Stomach (tissue), 9 donors: ENCODE data around the gene ERGIC3. TPM values are rescaled to one million over a fixed set of nuclear protein-coding genes. Genes with fewer than 3 reads are reported as not detected.

Source experiments
- DNase-seq, 2 donors: peaks; one replicate each; pipeline versions ENCODE4 v3.0.0 to v3.0.0-alpha.2; 2013 to 2019
- H3K27ac ChIP-seq, 5 donors: fragments of 200-600 bp in 4 of 5; sonication (generic) in 4 of 5; one replicate each; pipeline ENCODE4 v1.5.1; 2013 to 2019; ENCODE audit warnings: mild to moderate bottlenecking in 1 of 5, moderate library complexity in 1 of 5
- H3K27me3 ChIP-seq, 3 donors: fragments of 200-600 bp; sonication (generic); one replicate each; pipeline ENCODE4 v1.5.1; 2017 to 2019; ENCODE audit warnings: mixed run types in 1 of 3
- H3K36me3 ChIP-seq, 4 donors: fragments of 200-600 bp; sonication (generic); 1 replicate in 3 of 4; 2 replicates in 1 of 4; pipeline ENCODE4 v1.5.1; 2016 to 2019
- H3K4me1 ChIP-seq, 4 donors: fragments of 200-600 bp; sonication (generic); one replicate each; pipeline ENCODE4 v1.5.1; 2016 to 2019
- H3K4me3 ChIP-seq, 4 donors: fragments of 200-600 bp; sonication (generic) in 3 of 4; one replicate each; pipeline ENCODE4 v1.5.1; 2016 to 2019; ENCODE audit warnings: mild to moderate bottlenecking in 1 of 4
- H3K9me3 ChIP-seq, 4 donors: fragments of 200-600 bp; sonication (generic); one replicate each; pipeline ENCODE4 v1.5.1; 2016 to 2019
- CTCF ChIP-seq, 7 experiments: fragments of 450-650 bp in 4 of 7; fragments of 200-600 bp in 3 of 7; sonication (generic) in 3 of 7; IDR thresholded peaks; one replicate each; pipeline ENCODE4 v1.5.1; 2016 to 2019; ENCODE audit warnings: antibody characterized with exemption in 7 of 7, control low read depth in 2 of 7, mild to moderate bottlenecking in 1 of 7
- EP300 ChIP-seq: sonication (generic); formaldehyde crosslinking; IDR thresholded peaks from one replicate; pipeline ENCODE4 v1.6.1; 2017; ENCODE audit warnings: antibody characterized with exemption
- POLR2A ChIP-seq, 4 donors: fragments of 450-650 bp; IDR thresholded peaks; one replicate each; pipeline ENCODE4 v1.6.1; 2016; ENCODE audit warnings: antibody characterized with exemption in 4 of 4, control low read depth in 2 of 4, mild to moderate bottlenecking in 1 of 4, moderate library complexity in 1 of 4
- POLR2AphosphoS5 ChIP-seq, 3 donors: sonication (generic); formaldehyde crosslinking; IDR thresholded peaks; one replicate each; pipeline ENCODE4 v1.6.1; 2016; ENCODE audit warnings: antibody characterized with exemption in 3 of 3
- WGBS, 5 donors: extraction: QIAGEN DNeasy Blood & Tissue Kit in 3 of 5; methylation state at CpG; one replicate each; pipeline versions ENCODE4 v1.1.5 to v1.1.7; 2013 to 2018; 5-methylcytosine and 5-hydroxymethylcytosine counted together
- intact Hi-C: fragments of 100-400 bp; cut with DNase I; formaldehyde crosslinking; loops from one replicate; pipeline ENCODE4 v1.15.1; 2023; ENCODE audit warnings: low total_unique reads
- polyA plus RNA-seq, 3 donors: library from polyadenylated mRNA; stranded (reverse); fragments of 200-250 nt; gene quantifications; one replicate each; pipeline ENCODE4 v1.2.3, GENCODE V29; 2013
- total RNA-seq, 5 donors: library from RNA; depleted of rRNA; stranded (reverse); fragments of >200 nt; gene quantifications; one replicate each; pipeline versions ENCODE4 v1.1.0 to v1.2.3, GENCODE V29; 2014 to 2016
- donor health status: healthy with polysubstance abuse.
- donor health status: Bipolar disorder and iron deficiency.
- donor health status: healthy.

The ERGIC3 gene
- total and polyA plus RNA-seq, 8 donors, result 32.1 to 302 (median 220) TPM

GRCh38 chr20:35576816-35577215 lies 34.9 kb downstream of the ERGIC3 start:
- H3K36me3 ChIP-seq, result peaks cover 0 to 2% (median 0%) of the 10 kb centered on the region in 4 donors
- H3K27me3 ChIP-seq, result no peaks in the 10 kb centered on the region
- no peak for DNase-seq
- 54 to 68% (median 58%) methylated on average over 3 of the region's 3 CpGs for WGBS, 5 donors
- H3K4me3 ChIP-seq, result no peak overlapping the region
- intact Hi-C loops, result no loop called here
- H3K9me3 ChIP-seq, result peaks cover 0 to 16% (median 13%) of the 10 kb centered on the region in 4 donors
- peaks cover 0 to 5% (median 2%) of the 10 kb centered on the region in 4 donors for H3K4me1 ChIP-seq
- TF ChIP-seq CTCF (IDR thresholded peaks at IDR 0.05) (no peak), EP300 (no peak), POLR2AphosphoS5 (IDR thresholded peaks at IDR 0.05) (no peak), POLR2A (IDR thresholded peaks at IDR 0.05) (no peak)
- peak overlapping the region in 3 of 5 donors; percentile 21 to 43 (median 27) for H3K27ac ChIP-seq

- H3K27ac ChIP-seq, result no peak overlapping the region
- WGBS, 5 donors, result 83 to 92% (median 88%) methylated on average over 8 of the region's 8 CpGs
- DNase-seq, result no peak
- H3K4me1 ChIP-seq, result peaks cover 0 to 5% (median 2%) of the 10 kb centered on the region in 4 donors
- H3K27me3 ChIP-seq, result no peaks in the 10 kb centered on the region
- no peak for TF ChIP-seq POLR2A (IDR thresholded peaks at IDR 0.05)
- no peak for TF ChIP-seq CTCF (IDR thresholded peaks at IDR 0.05)
- TF ChIP-seq EP300, result no peak
- TF ChIP-seq POLR2AphosphoS5 (IDR thresholded peaks at IDR 0.05), result no peak
- peaks cover 0 to 14% (median 2%) of the 10 kb centered on the region in 4 donors for H3K36me3 ChIP-seq
- intact Hi-C loops, result no loop called here
- H3K9me3 ChIP-seq, result peaks cover 0 to 5% (median 2%) of the 10 kb centered on the region in 4 donors
- no peak overlapping the region for H3K4me3 ChIP-seq
Measured at GRCh38 chr20:35578469-35578868, 36.6 kb downstream of the ERGIC3 start.

GRCh38 chr20:35579196-35579595 lies 37.3 kb downstream of the ERGIC3 start:
- WGBS, 5 donors, result 93 to 97% (median 96%) methylated on average over 4 to 6 of the region's 6 CpGs
- H3K27ac ChIP-seq, result no peak overlapping the region
- peaks cover 0 to 14% (median 2%) of the 10 kb centered on the region in 4 donors for H3K36me3 ChIP-seq
- no peak overlapping the region for H3K4me3 ChIP-seq
- no peak for DNase-seq
- H3K4me1 ChIP-seq, result peaks cover 0 to 5% (median 2%) of the 10 kb centered on the region in 4 donors
- TF ChIP-seq EP300 (no peak), POLR2A (IDR thresholded peaks at IDR 0.05) (no peak), POLR2AphosphoS5 (IDR thresholded peaks at IDR 0.05) (no peak), CTCF (IDR thresholded peaks at IDR 0.05) (no peak)
- no peaks in the 10 kb centered on the region for H3K27me3 ChIP-seq
- peaks cover 0 to 3% (median 0%) of the 10 kb centered on the region in 4 donors for H3K9me3 ChIP-seq
- intact Hi-C loops, result no loop called here

- Histone ChIP-seq H3K36me3 (peaks cover 0 to 18% (median 2%) of the 10 kb centered on the region in 4 donors), H3K27me3 (no peaks in the 10 kb centered on the region), H3K4me1 (no peaks in the 10 kb centered on the region), H3K9me3 (peaks cover 0 to 3% (median 0%) of the 10 kb centered on the region in 4 donors), H3K4me3 (no peak overlapping the region), H3K27ac (no peak overlapping the region)
- TF ChIP-seq EP300 (no peak), POLR2A (IDR thresholded peaks at IDR 0.05) (no peak), CTCF (IDR thresholded peaks at IDR 0.05) (no peak), POLR2AphosphoS5 (IDR thresholded peaks at IDR 0.05) (no peak)
- 89 to 95% (median 94%) methylated on average over 7 of the region's 7 CpGs for WGBS, 5 donors
- DNase-seq, result no peak
- intact Hi-C loops, result no loop called here
Measured at GRCh38 chr20:35582131-35582530, 40.3 kb downstream of the ERGIC3 start.
